MCF 10A (cell line): ENCODE measurements around the gene SREBF1. TPM values are rescaled to one million over a fixed set of nuclear protein-coding genes. Genes with fewer than 3 reads are reported as not detected.
"Not testable (repeated sequence)": the region's sequence is repeated elsewhere in the genome, so short reads cannot be mapped to it uniquely, and the experiment has no call there.

Source experiments
- BruUV-seq: library from RNA; stranded (reverse); fragments of 400-500 nt; replicated peaks from 2 replicates; lab custom pipeline; 2021; lab: Mats Ljungman, UMichigan
- CTCF ChIA-PET: fragments of 300-600 bp; sonication (Branson Sonifier 250); formaldehyde crosslinking; extraction: SDS; loops from one replicate; lab custom pipeline; 2021; ENCODE audit warnings: antibody characterized with exemption, inconsistent platforms; lab: Yijun Ruan, JAX
- POLR2A ChIA-PET: fragments of 300-600, 350-650 bp; sonication (Branson Sonifier 250); formaldehyde crosslinking; extraction: SDS; loops from one replicate; lab custom pipeline; 2020; ENCODE audit warnings: antibody characterized with exemption, inconsistent platforms; lab: Yijun Ruan, JAX
- DNase-seq: peaks from one replicate; pipeline ENCODE4 v3.0.0-alpha.2; 2018; ENCODE audit not compliant: unreplicated experiment
- H3K27ac Mint-ChIP-seq: one replicate; pipeline ENCODE4 v1.8.0; 2022; ENCODE audit warnings: mild to moderate bottlenecking, low read depth, mixed read lengths; ENCODE audit not compliant: unreplicated experiment
- H3K27me3 Mint-ChIP-seq: one replicate; pipeline ENCODE4 v1.8.0; 2022; ENCODE audit warnings: mixed read lengths; ENCODE audit not compliant: insufficient read depth, unreplicated experiment
- H3K36me3 Mint-ChIP-seq: one replicate; pipeline ENCODE4 v1.8.0; 2022; ENCODE audit warnings: mild to moderate bottlenecking, moderate library complexity, mixed read lengths; ENCODE audit not compliant: insufficient read depth, unreplicated experiment
- H3K4me1 Mint-ChIP-seq: one replicate; pipeline ENCODE4 v1.8.0; 2022; ENCODE audit warnings: mixed read lengths; ENCODE audit not compliant: insufficient read depth, unreplicated experiment
- H3K4me3 Mint-ChIP-seq: one replicate; pipeline ENCODE4 v1.8.0; 2022; ENCODE audit warnings: mild to moderate bottlenecking, moderate library complexity, mixed read lengths; ENCODE audit not compliant: unreplicated experiment
- H3K9me3 Mint-ChIP-seq: one replicate; pipeline ENCODE4 v1.8.0; 2022; ENCODE audit warnings: mixed read lengths; ENCODE audit not compliant: unreplicated experiment
- CTCF ChIP-seq: fragments of 200-600 bp; IDR thresholded peaks from one replicate; pipeline ENCODE4 v1.8.0; 2022; ENCODE audit warnings: antibody characterized with exemption, mild to moderate bottlenecking; ENCODE audit not compliant: unreplicated experiment
- intact Hi-C: fragments of 100-400 bp; cut with micrococcal nuclease; formaldehyde crosslinking; loops from 2 replicates; pipeline ENCODE4 v1.14.1; 2022
- total RNA-seq: library from RNA; stranded (reverse); gene quantifications from 2 replicates; pipeline ENCODE4 v1.2.3, GENCODE V29; 2022

SREBF1 gene
- total RNA-seq, 1 experiment from 2014 or later, result 87.1 TPM

- H3K4me3 Mint-ChIP-seq, result no peak overlapping the region
- peaks cover 68% of the 10 kb centered on the region for H3K36me3 Mint-ChIP-seq
- CTCF ChIA-PET, result interaction anchor here (0.6 to 5.5 kb wide), 4 partner anchors 14 to 224 kb away, joined by 3 to 92 read pairs (median 4); no protein-coding TSS in a partner anchor
- BruUV-seq, result no TSS peak
- DNase-seq, result peak; percentile 59
- intact Hi-C loops, result no loop called here
- no peak for TF ChIP-seq CTCF
- peaks cover 15% of the 10 kb centered on the region for H3K4me1 Mint-ChIP-seq
- H3K27ac Mint-ChIP-seq, result no peak overlapping the region
- POLR2A ChIA-PET, result interaction anchor here (0.7 kb wide), 1 partner anchor 105 kb away, joined by 3 read pairs; no protein-coding TSS in a partner anchor
- H3K9me3 Mint-ChIP-seq, result no peaks in the 10 kb centered on the region
- H3K27me3 Mint-ChIP-seq, result no peaks in the 10 kb centered on the region
Observed at GRCh38 chr17:17808706-17809432, 27.9 kb downstream of the SREBF1 start.

GRCh38 chr17:17808200-17808599 is 28.6 kb downstream of the SREBF1 start:
- ChIA-PET POLR2A (interaction anchor here (0.6 kb wide), 1 partner anchor 11 kb away, joined by 3 read pairs; no protein-coding TSS in a partner anchor), CTCF (interaction anchor here (0.6 to 1.1 kb wide), 3 partner anchors 12 to 224 kb away, joined by 3 to 4 read pairs (median 3); no protein-coding TSS in a partner anchor)
- H3K27me3 Mint-ChIP-seq, DNase-seq, H3K9me3 Mint-ChIP-seq, H3K27ac Mint-ChIP-seq, H3K4me3 Mint-ChIP-seq, BruUV-seq, intact Hi-C loops: not testable (repeated sequence)
- H3K36me3 Mint-ChIP-seq, result peaks cover 69% of the 10 kb centered on the region
- peaks cover 15% of the 10 kb centered on the region for H3K4me1 Mint-ChIP-seq

GRCh38 chr17:17807440-17807839 is 29.3 kb downstream of the SREBF1 start:
- H3K4me1 Mint-ChIP-seq, result peaks cover 15% of the 10 kb centered on the region
- H3K9me3 Mint-ChIP-seq, result no peaks in the 10 kb centered on the region
- peaks cover 69% of the 10 kb centered on the region for H3K36me3 Mint-ChIP-seq
- intact Hi-C loops, result no loop called here
- BruUV-seq, result no TSS peak
- no peaks in the 10 kb centered on the region for H3K27me3 Mint-ChIP-seq
- no peak overlapping the region for H3K4me3 Mint-ChIP-seq
- no peak for TF ChIP-seq CTCF
- no peak for DNase-seq
- ChIA-PET CTCF (interaction anchor here (0.7 to 1.3 kb wide), 5 partner anchors 13 to 226 kb away, joined by 3 to 4 read pairs (median 3); no protein-coding TSS in a partner anchor), POLR2A (interaction anchor here (0.6 kb wide), 1 partner anchor 10 kb away, joined by 3 read pairs; no protein-coding TSS in a partner anchor)
- no peak overlapping the region for H3K27ac Mint-ChIP-seq

GRCh38 chr17:17806611-17807274 is 30.0 kb downstream of the SREBF1 start:
- no TSS peak for BruUV-seq
- Mint-ChIP-seq H3K27ac (no peak overlapping the region), H3K9me3 (no peaks in the 10 kb centered on the region), H3K4me3 (no peak overlapping the region), H3K36me3 (peaks cover 69% of the 10 kb centered on the region), H3K27me3 (no peaks in the 10 kb centered on the region), H3K4me1 (peaks cover 15% of the 10 kb centered on the region)
- CTCF ChIA-PET, result interaction anchor here (0.9 to 1.3 kb wide), 5 partner anchors 14 to 452 kb away, joined by 3 to 4 read pairs (median 3); no protein-coding TSS in a partner anchor
- no peak for DNase-seq
- intact Hi-C loops, result no loop called here
- POLR2A ChIA-PET, result no interaction called here
- TF ChIP-seq CTCF, result no peak
